Endothelial cell of umbilical vein (primary cell): ENCODE measurements around the gene TPM2. TPM values are rescaled to one million over a fixed set of nuclear protein-coding genes. Genes with fewer than 3 reads are reported as not detected.

Experiments
- BruUV-seq: library from RNA; stranded (reverse); fragments of 400-500 nt; replicated peaks from 2 replicates; lab custom pipeline; 2021; lab: Mats Ljungman, UMichigan
- CTCF ChIA-PET: fragments of 300-600, 350-600 bp; sonication (Branson Sonifier 250); formaldehyde crosslinking; loops from one replicate; lab custom pipeline; 2021; ENCODE audit warnings: antibody characterized with exemption, inconsistent platforms; lab: Charles Lee
- POLR2A ChIA-PET: fragments of 300-600, 350-600 bp; sonication (Branson Sonifier 250); formaldehyde crosslinking; loops from one replicate; lab custom pipeline; 2021; ENCODE audit warnings: antibody characterized with exemption, inconsistent platforms; lab: Charles Lee
- DNase-seq: peaks from one replicate; pipeline ENCODE4 v3.0.0-alpha.2; 2011; ENCODE audit warnings: low read depth, low spot score
- FAIRE-seq: peaks from 2 replicates; lab custom pipeline; 2011; peaks lifted over from hg19 to GRCh38; lab: Jason Lieb, UNC
- H2AFZ ChIP-seq: 2 replicates; pipeline ENCODE4 v1.6.0; 2012; ENCODE audit warnings: low read depth, low read length, control low read depth, inconsistent platforms
- H3K27ac ChIP-seq: 2 replicates; pipeline ENCODE4 v1.5.1; 2011; ENCODE audit warnings: low read depth, mild to moderate bottlenecking, control low read depth, low read length, moderate library complexity; ENCODE audit not compliant: insufficient read depth
- H3K27me3 ChIP-seq, 2 experiments: 2 replicates each; pipeline versions ENCODE4 v1.6.0 to v1.6.1; 2011; ENCODE audit warnings: low read length in 2 of 2, mixed read lengths in 1 of 2; ENCODE audit not compliant: control insufficient read depth in 2 of 2, insufficient read depth in 2 of 2
- H3K36me3 ChIP-seq, 2 experiments: 2 replicates in 1 of 2; 3 replicates in 1 of 2; pipeline ENCODE4 v1.5.1; 2011; ENCODE audit warnings: low read length in 2 of 2, mild to moderate bottlenecking in 1 of 2, moderate library complexity in 1 of 2; ENCODE audit not compliant: control insufficient read depth in 2 of 2, insufficient read depth in 2 of 2; ENCODE audit errors: extremely low read depth in 1 of 2
- H3K4me1 ChIP-seq: 3 replicates; pipeline ENCODE4 v1.5.1; 2011; ENCODE audit warnings: mild to moderate bottlenecking, low read length; ENCODE audit not compliant: control insufficient read depth, insufficient read depth; ENCODE audit errors: extremely low read depth
- H3K4me2 ChIP-seq: 2 replicates; pipeline ENCODE4 v1.6.1; 2011; ENCODE audit warnings: low read length, control low read depth, mixed read lengths; ENCODE audit not compliant: insufficient read depth
- H3K4me3 ChIP-seq, 3 experiments: fragments of 200-600 bp in 1 of 3; sonication (generic), shearing (Covaris generic) in 1 of 3; replicated peaks in 1 of 3; 2 replicates each; pipeline ENCODE4 v1.5.1; 2011 to 2016; ENCODE audit warnings: control low read depth in 3 of 3, low read length in 3 of 3, mild to moderate bottlenecking in 2 of 3, inconsistent platforms in 1 of 3, low read depth in 1 of 3, moderate library complexity in 1 of 3; ENCODE audit not compliant: insufficient read depth in 1 of 3
- H3K79me2 ChIP-seq: 2 replicates; pipeline ENCODE4 v1.6.0; 2012; ENCODE audit warnings: low read length, inconsistent platforms; ENCODE audit not compliant: control insufficient read depth, insufficient read depth
- H3K9ac ChIP-seq: replicated peaks from 2 replicates; pipeline ENCODE3; 2011; ENCODE audit warnings: low read length, control low read depth; ENCODE audit not compliant: insufficient read depth; ENCODE audit errors: extremely low read depth
- H3K9me1 ChIP-seq: replicated peaks from 3 replicates; pipeline ENCODE4 v1.6.0; 2011; ENCODE audit warnings: mild to moderate bottlenecking, low read length; ENCODE audit not compliant: control insufficient read depth, insufficient read depth; ENCODE audit errors: extremely low read depth
- H3K9me3 ChIP-seq: replicated peaks from 2 replicates; pipeline ENCODE4 v1.5.1; 2012; ENCODE audit warnings: low read length, inconsistent platforms; ENCODE audit not compliant: control insufficient read depth, insufficient read depth
- H4K20me1 ChIP-seq: replicated peaks from 2 replicates; pipeline ENCODE3; 2011; ENCODE audit warnings: mild to moderate bottlenecking, low read length; ENCODE audit not compliant: control insufficient read depth, insufficient read depth; ENCODE audit errors: extremely low read depth
- EZH2 ChIP-seq: IDR thresholded peaks from 2 replicates; pipeline ENCODE4 v1.6.1; 2012; ENCODE audit warnings: borderline replicate concordance, low read depth, mild to moderate bottlenecking, moderate library complexity, low read length, inconsistent platforms; ENCODE audit not compliant: severe bottlenecking
- FOS ChIP-seq: IDR thresholded peaks from 2 replicates; pipeline ENCODE4 v1.6.1; 2011; ENCODE audit warnings: mild to moderate bottlenecking, low read length, moderate library complexity, borderline replicate concordance; ENCODE audit not compliant: insufficient read depth
- GATA2 ChIP-seq: IDR thresholded peaks from 2 replicates; pipeline ENCODE4 v1.7.0; 2011; ENCODE audit warnings: low read depth, mild to moderate bottlenecking, moderate library complexity, mixed read lengths, low read length; ENCODE audit not compliant: insufficient read length, insufficient read depth
- JUN ChIP-seq: IDR thresholded peaks from 2 replicates; pipeline ENCODE4 v1.6.1; 2011; ENCODE audit warnings: borderline replicate concordance, low read depth; ENCODE audit not compliant: insufficient read length, insufficient read depth
- MYC ChIP-seq: IDR thresholded peaks from one replicate; pipeline ENCODE4 v1.6.1; 2011; ENCODE audit warnings: mild to moderate bottlenecking, low read depth, low read length
- POLR2A ChIP-seq: IDR thresholded peaks from 2 replicates; pipeline ENCODE4 v1.6.1; 2012; ENCODE audit warnings: low read depth, mild to moderate bottlenecking, control low read depth, low read length
- POLR2AphosphoS5 ChIP-seq: IDR thresholded peaks from 2 replicates; pipeline ENCODE4 v1.6.1; 2012; ENCODE audit warnings: low read depth, mild to moderate bottlenecking, control low read depth, low read length, moderate library complexity; ENCODE audit not compliant: insufficient read depth
- dilution Hi-C: fragments of 300-500 bp; cut with MboI; formaldehyde crosslinking; loops from one replicate; pipeline ENCODE4 v1.15.0; 2019; ENCODE audit warnings: low sequenced_read_pairs; ENCODE audit not compliant: extremely low pct_ligation_motif_present
- intact Hi-C: fragments of 100-400 bp; cut with micrococcal nuclease; formaldehyde crosslinking; loops from one replicate; pipeline ENCODE4 v1.10.0; 2022
- polyA plus RNA-seq, 4 experiments: library from polyadenylated mRNA; depleted of rRNA in 3 of 4; stranded (reverse) in 3 of 4; unstranded in 1 of 4; fragments of >200 nt; gene quantifications; 2 replicates each; pipeline versions ENCODE4 v1.2.1 to v1.2.3, GENCODE V29; 2011 to 2012; ENCODE audit warnings: missing spikeins in 1 of 4
- total RNA-seq: library from RNA; stranded (reverse); gene quantifications from 2 replicates; pipeline ENCODE4 v1.2.3, GENCODE V29; 2021
- TF ChIP-seq, protein P1 (sequence below): IDR thresholded peaks from 2 replicates; pipeline ENCODE4 v1.6.1; 2011; ENCODE audit not compliant: insufficient read depth, insufficient read length
- TF ChIP-seq, protein P2 (sequence below), 2 donors: IDR thresholded peaks; 1 replicate in 1 of 2; 2 replicates in 1 of 2; pipeline ENCODE4 v1.5.1; 2011; ENCODE audit warnings: low read length in 2 of 2, mild to moderate bottlenecking in 2 of 2, moderate library complexity in 2 of 2, control low read depth in 1 of 2, inconsistent platforms in 1 of 2, low read depth in 1 of 2; ENCODE audit not compliant: insufficient read depth in 1 of 2; ENCODE audit errors: extremely low read depth in 1 of 2

The TPM2 gene
- total and polyA plus RNA-seq, 2 donors (not counting 3 experiments of a cell fraction or from before 2014, with no cell fraction given): 144 to 279 TPM

DNA sequence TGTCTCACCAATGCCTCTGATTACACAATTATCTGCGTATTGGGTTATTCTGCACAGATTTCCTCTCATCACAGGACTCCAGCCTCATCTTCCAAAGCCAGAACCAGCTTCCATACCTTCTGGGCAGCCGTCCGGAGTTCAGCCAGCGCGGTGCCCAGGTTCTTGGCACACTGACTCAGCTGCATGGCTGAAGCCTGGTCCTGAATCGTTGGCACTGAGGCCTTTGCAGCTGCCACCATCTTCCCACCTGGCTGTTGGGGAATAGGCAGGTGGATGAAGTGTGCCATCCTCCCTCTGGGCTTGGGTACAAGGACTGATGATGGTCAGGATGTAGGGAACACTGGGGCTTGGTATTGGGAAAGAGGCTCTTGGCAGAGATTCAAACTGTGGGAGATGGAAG lies 24.4 kb upstream of the TPM2 start:
- Histone ChIP-seq H3K4me1 (no peaks in the 10 kb centered on the region), H3K4me3 (no peak overlapping the region), H3K79me2 (no peaks in the 10 kb centered on the region), H2AFZ (no peak overlapping the region), H3K9me1 (no peaks in the 10 kb centered on the region), H4K20me1 (no peaks in the 10 kb centered on the region), H3K4me2 (no peak overlapping the region), H3K9ac (no peak overlapping the region), H3K27me3 (no peaks in the 10 kb centered on the region), H3K36me3 (peaks cover 62 to 79% of the 10 kb centered on the region in 2 experiments), H3K27ac (no peak overlapping the region), H3K9me3 (no peaks in the 10 kb centered on the region)
- dilution Hi-C loops (no loop called here), intact Hi-C loops (no loop called here)
- BruUV-seq: TSS peak; percentile 4
- TF ChIP-seq EZH2 (no peak), POLR2AphosphoS5 (no peak), JUN (no peak), GATA2 (no peak), MYC (no peak), FOS (no peak), POLR2A (no peak)
- TF ChIP-seq, protein P1, sequence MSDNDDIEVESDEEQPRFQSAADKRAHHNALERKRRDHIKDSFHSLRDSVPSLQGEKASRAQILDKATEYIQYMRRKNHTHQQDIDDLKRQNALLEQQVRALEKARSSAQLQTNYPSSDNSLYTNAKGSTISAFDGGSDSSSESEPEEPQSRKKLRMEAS: no peak
- TF ChIP-seq, protein P2, sequence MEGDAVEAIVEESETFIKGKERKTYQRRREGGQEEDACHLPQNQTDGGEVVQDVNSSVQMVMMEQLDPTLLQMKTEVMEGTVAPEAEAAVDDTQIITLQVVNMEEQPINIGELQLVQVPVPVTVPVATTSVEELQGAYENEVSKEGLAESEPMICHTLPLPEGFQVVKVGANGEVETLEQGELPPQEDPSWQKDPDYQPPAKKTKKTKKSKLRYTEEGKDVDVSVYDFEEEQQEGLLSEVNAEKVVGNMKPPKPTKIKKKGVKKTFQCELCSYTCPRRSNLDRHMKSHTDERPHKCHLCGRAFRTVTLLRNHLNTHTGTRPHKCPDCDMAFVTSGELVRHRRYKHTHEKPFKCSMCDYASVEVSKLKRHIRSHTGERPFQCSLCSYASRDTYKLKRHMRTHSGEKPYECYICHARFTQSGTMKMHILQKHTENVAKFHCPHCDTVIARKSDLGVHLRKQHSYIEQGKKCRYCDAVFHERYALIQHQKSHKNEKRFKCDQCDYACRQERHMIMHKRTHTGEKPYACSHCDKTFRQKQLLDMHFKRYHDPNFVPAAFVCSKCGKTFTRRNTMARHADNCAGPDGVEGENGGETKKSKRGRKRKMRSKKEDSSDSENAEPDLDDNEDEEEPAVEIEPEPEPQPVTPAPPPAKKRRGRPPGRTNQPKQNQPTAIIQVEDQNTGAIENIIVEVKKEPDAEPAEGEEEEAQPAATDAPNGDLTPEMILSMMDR (IDR thresholded peaks at IDR 0.05; ENCODE audit: extremely low read depth in 1 of 2, insufficient read depth in 1 of 2, low read depth in 1 of 2, low read length in 2 of 2): no peak
- FAIRE-seq: no peak
- ChIA-PET POLR2A (interaction anchor here (1.2 kb wide), 1 partner anchor 14 kb away, joined by 4 read pairs; no protein-coding TSS in a partner anchor), CTCF (interaction anchor here (0.7 to 8.9 kb wide), 2 partner anchors 9 to 17 kb away, joined by 4 to 53 read pairs; no protein-coding TSS in a partner anchor)
- no peak for DNase-seq
